Memory B cell (primary cell): ENCODE results near the gene SPRYD4.

Experiments used
- ATAC-seq: fragments of 150-1000 bp; cut with Tn5 transposase; 2 replicates; pipeline ENCODE4 v1.10.0; 2021; ENCODE audit warnings: low read depth, mild to moderate bottlenecking, moderate library complexity
- DNase-seq, 2 donors: peaks; one replicate each; pipeline ENCODE4 v3.0.0; 2022; ENCODE audit warnings: low spot score in 2 of 2
- H3K27ac Mint-ChIP-seq: one replicate; pipeline ENCODE4 v1.8.0; 2022; ENCODE audit warnings: mild to moderate bottlenecking, moderate library complexity, mixed read lengths
- H3K27me3 Mint-ChIP-seq: one replicate; pipeline ENCODE4 v1.8.0; 2022; ENCODE audit warnings: mixed read lengths
- H3K36me3 Mint-ChIP-seq: one replicate; pipeline ENCODE4 v1.8.0; 2022; ENCODE audit warnings: mild to moderate bottlenecking, mixed read lengths
- H3K4me1 Mint-ChIP-seq: one replicate; pipeline ENCODE4 v1.8.0; 2022; ENCODE audit warnings: mixed read lengths
- H3K4me3 Mint-ChIP-seq: one replicate; pipeline ENCODE4 v1.8.0; 2022; ENCODE audit warnings: mild to moderate bottlenecking, moderate library complexity, mixed read lengths
- H3K9me3 Mint-ChIP-seq: one replicate; pipeline ENCODE4 v1.8.0; 2022; ENCODE audit warnings: mixed read lengths

The SPRYD4 gene

DNA sequence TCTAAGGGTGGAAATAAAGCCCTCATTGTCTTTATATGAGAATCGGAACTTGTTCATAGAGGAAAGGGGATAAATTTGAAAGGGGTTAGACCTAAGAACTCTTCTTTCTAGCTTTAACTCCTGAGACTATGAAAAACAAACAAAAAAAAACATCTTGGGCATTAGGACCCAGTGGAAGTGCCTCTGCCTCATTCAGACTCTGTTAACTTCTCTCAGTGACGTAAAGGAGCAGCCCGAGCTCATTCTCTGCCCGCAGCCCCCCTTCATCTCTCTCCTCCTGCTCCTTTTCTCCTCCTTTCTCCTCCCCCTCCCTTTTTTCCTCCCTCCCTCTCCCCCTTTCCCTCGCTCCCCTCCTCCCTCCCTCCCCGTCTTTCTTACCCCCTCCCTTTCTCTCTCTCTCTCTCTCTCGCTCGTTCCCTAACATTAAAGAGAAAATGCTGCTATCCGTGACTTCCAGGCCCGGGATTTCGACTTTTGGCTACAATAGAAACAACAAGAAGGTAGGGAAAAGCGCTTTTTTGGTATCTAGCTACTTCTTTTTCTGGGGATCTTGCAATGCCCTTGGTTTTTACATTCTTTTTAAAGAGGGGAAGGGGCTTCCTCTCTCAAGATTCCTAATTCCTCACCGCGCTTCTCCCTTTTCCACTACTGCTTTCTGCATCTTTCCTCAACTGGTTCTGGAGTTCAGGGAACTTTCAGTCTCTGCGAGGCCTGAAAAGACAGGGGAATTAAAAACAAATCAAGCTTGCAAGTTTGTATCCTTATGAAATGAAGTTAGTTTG lies 53.4 kb downstream of the SPRYD4 start, which contains the start of gene RBMS2:
TSS of gene RBMS2 (plus strand) at position 231 of the 782 bp plus-strand sequence. CDS start at position 435, 204 bp downstream.
- ATAC-seq (peak; percentile 98), DNase-seq (peak in 1 of 2 donors; percentile 30)
- Mint-ChIP-seq H3K27ac (peak within 1 kb of the TSS; percentile 96), H3K27me3 (no peaks in the 10 kb centered on the region), H3K9me3 (no peaks in the 10 kb centered on the region), H3K36me3 (no peaks in the 10 kb centered on the region), H3K4me1 (peaks cover 20% of the 10 kb centered on the region), H3K4me3 (peak within 1 kb of the TSS; percentile 97)

DNA sequence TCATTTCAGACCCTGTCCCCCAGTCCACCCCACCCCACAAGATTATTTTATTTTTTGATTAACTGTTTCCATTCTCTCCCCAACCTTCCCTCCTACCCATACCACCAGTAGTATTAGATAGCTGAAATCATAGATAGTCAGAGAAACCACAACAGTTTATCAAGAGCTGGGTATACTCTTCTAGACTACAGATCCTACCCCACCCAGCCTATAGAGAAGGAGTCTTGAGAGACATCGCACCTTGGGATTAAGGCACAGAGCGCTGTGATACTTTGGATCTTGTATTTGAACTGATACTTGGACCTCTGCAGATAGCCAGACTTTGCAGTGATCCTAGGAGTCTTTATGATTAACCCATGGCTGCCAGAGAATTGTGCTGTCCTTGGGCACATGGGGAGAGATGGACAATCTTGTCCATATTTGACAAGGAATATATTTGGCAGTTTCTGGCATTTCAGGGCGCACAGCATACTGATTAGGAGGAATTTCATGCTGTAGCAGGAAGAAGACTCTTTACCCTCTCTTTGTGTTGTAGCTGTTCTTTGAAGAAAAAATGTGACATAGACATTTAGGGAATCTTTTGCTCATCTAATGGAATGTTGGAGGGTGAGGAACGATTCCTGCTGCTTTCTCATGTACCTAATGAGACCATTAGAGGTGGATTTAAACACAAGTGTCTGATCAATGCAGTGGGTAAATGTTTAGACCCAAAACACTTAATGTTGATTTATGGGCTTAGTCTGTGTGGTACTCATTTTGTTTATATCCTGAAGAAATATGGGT lies 54.2 kb downstream of the SPRYD4 start:
- Mint-ChIP-seq H3K27ac (peak overlapping the region; percentile 96), H3K9me3 (no peaks in the 10 kb centered on the region), H3K4me3 (peak overlapping the region; percentile 97), H3K27me3 (no peaks in the 10 kb centered on the region), H3K4me1 (peaks cover 20% of the 10 kb centered on the region), H3K36me3 (no peaks in the 10 kb centered on the region)
- ATAC-seq (no peak), DNase-seq (no peak)

DNA sequence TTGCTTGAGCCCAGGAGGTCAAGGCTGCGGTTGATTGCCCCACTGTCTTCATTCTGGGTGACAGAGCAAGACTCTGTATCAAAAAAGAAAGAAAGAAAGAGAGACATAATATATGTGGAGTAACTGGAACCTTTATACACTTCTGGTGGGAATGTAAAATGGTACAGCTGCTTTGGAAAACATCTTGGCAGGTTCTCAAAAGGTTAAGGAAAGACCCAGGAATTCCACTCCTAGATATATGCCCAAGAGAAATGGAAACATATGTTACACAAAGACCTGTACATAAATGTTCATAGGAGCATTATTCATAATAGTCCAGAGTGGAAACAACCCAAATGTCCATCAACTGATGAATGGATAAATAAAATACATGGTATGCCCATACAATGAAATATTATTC lies 60.5 kb downstream of the SPRYD4 start:
- no peaks in the 10 kb centered on the region for H3K27me3 Mint-ChIP-seq
- ATAC-seq, result no peak
- no peak overlapping the region for H3K4me3 Mint-ChIP-seq
- no peaks in the 10 kb centered on the region for H3K36me3 Mint-ChIP-seq
- H3K27ac Mint-ChIP-seq, result no peak overlapping the region
- no peaks in the 10 kb centered on the region for H3K4me1 Mint-ChIP-seq
- DNase-seq, result no peak
- H3K9me3 Mint-ChIP-seq, result no peaks in the 10 kb centered on the region
